Aorta (tissue), 5 donors: ENCODE measurements around the gene SLF1. TPM values are rescaled to one million over a fixed set of nuclear protein-coding genes. Genes with fewer than 3 reads are reported as not detected.

Experiments
- ATAC-seq: fragments of 200-7000 bp; cut with Tn5 transposase; one replicate; pipeline ENCODE4 v1.9.1; 2022; ENCODE audit warnings: moderate library complexity; ENCODE audit not compliant: low FRiP score
- DNase-seq, 2 donors: peaks; one replicate each; pipeline ENCODE4 v3.0.0-alpha.2; 2020
- H3K27ac ChIP-seq, 2 donors: one replicate each; pipeline ENCODE4 v1.5.1; 2013; ENCODE audit warnings: low read length in 2 of 2, mild to moderate bottlenecking in 2 of 2, moderate library complexity in 2 of 2, control low read depth in 1 of 2, inconsistent platforms in 1 of 2, low read depth in 1 of 2
- H3K27me3 ChIP-seq, 2 donors: one replicate each; pipeline ENCODE4 v1.6.1; 2013; ENCODE audit warnings: control low read depth in 1 of 2, low read length in 1 of 2, mild to moderate bottlenecking in 1 of 2, moderate library complexity in 1 of 2; ENCODE audit not compliant: insufficient read depth in 2 of 2, control insufficient read depth in 1 of 2
- H3K36me3 ChIP-seq, 2 donors: one replicate each; pipeline ENCODE4 v1.6.1; 2013; ENCODE audit warnings: control low read depth in 1 of 2, low read length in 1 of 2, mild to moderate bottlenecking in 1 of 2; ENCODE audit not compliant: insufficient read depth in 2 of 2, control insufficient read depth in 1 of 2
- H3K4me1 ChIP-seq, 2 donors: one replicate each; pipeline ENCODE4 v1.6.1; 2013; ENCODE audit warnings: low read length in 2 of 2, control low read depth in 1 of 2, mild to moderate bottlenecking in 1 of 2, moderate library complexity in 1 of 2; ENCODE audit not compliant: insufficient read depth in 2 of 2, control insufficient read depth in 1 of 2
- H3K4me3 ChIP-seq, 2 donors: one replicate each; pipeline ENCODE4 v1.5.1; 2013; ENCODE audit warnings: low read length in 2 of 2, control low read depth in 1 of 2, mild to moderate bottlenecking in 1 of 2
- H3K9me3 ChIP-seq: one replicate; pipeline ENCODE4 v1.6.1; 2013; ENCODE audit warnings: mild to moderate bottlenecking, low read length; ENCODE audit not compliant: control insufficient read depth
- WGBS, 2 donors: extraction: QIAGEN DNeasy Blood & Tissue Kit; methylation state at CpG; one replicate each; pipeline ENCODE4 v1.1.7; 2013; 5-methylcytosine and 5-hydroxymethylcytosine counted together
- intact Hi-C, 2 donors: fragments of 100-400 bp; cut with DNase I; formaldehyde crosslinking; loops; one replicate each; pipeline versions ENCODE4 v1.14.2 to v1.15.0; 2022
- polyA plus RNA-seq, 2 donors: library from polyadenylated mRNA; stranded (reverse); fragments of 200-250 nt; gene quantifications; one replicate each; pipeline ENCODE4 v1.2.3, GENCODE V29; 2013
- total RNA-seq, 2 donors: library from RNA; stranded (reverse); fragmentation: NEBNext Ultra II Directional; extraction: Animal tissue kit (Norgen Biotek cat#: 25700); gene quantifications; one replicate each; pipeline ENCODE4 v1.2.1, GENCODE V29; 2021
- donor health status: healthy with polysubstance abuse.
- donor health status: Bipolar disorder and iron deficiency.
- donor health status: DM: no; HTN: no; CAD: no.
- donor health status: DM: no; HTN: no; CAD: no.
- donor health status: DM: yes; HTN: yes; CAD: no.

Gene SLF1
- total and polyA plus RNA-seq, 4 donors: 2.1 to 6.1 (median 3.5) TPM

DNA sequence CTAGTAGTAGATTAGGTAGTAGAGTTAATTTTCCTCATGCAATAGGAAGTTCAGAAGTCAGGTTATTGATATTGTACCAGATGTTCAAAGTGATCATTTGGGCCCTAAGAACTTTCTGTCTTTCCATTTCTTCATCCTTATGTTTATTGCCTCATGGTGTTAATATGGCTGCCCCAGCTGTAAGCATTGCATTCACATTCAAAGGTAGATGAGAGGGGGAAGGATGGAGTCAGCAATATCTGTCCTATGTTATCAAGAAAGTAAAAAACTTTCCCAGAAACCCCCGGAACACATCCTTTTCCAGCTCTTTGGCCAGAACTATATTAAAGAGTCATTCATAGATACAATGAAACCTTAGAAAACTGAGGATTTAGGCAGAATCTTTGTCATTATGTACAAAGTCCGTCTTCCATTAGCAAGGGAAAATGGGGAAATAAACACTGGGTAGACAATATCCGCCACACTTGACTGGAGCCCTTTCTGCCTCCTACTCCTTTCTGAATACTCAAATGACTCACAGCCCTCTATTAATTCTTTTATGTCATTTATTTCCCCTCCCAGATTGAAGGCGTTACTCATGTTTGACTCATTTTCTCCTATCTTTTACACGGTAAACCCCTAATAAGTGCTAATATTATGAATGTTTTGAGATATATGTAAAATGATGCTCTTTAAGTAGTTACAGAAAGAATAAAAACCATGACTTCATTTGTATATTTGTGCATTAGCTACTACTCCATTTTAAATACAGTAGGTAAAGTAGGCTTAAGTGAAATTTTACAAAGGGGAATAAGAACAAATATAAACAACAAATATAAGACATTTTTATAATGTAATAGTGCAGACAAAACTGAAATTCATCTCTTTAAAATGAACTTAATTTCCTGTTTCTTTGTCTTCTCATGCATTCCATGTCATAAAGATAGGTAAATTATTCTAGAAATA, 127.6 kb downstream of the SLF1 start:
- H3K36me3 ChIP-seq: no peaks in the 10 kb centered on the region
- no peak overlapping the region for H3K4me3 ChIP-seq
- no peak overlapping the region for H3K27ac ChIP-seq
- intact Hi-C loops: no loop called here
- ATAC-seq (no peak), DNase-seq (no peak)
- no peaks in the 10 kb centered on the region for H3K4me1 ChIP-seq
- WGBS, 2 donors: 67 to 72% methylated on average over 5 of the region's 5 CpGs
- H3K27me3 ChIP-seq: no peaks in the 10 kb centered on the region
- no peaks in the 10 kb centered on the region for H3K9me3 ChIP-seq

GRCh38 chr5:94746731-94747124, 128.3 kb downstream of the SLF1 start:
- H3K4me3 ChIP-seq: no peak overlapping the region
- no peaks in the 10 kb centered on the region for H3K27me3 ChIP-seq
- DNase-seq (no peak), ATAC-seq (no peak)
- intact Hi-C loops: no loop called here
- no peak overlapping the region for H3K27ac ChIP-seq
- H3K4me1 ChIP-seq: no peaks in the 10 kb centered on the region
- 54 to 57% methylated on average over 1 of the region's 1 CpG for WGBS, 2 donors
- no peaks in the 10 kb centered on the region for H3K36me3 ChIP-seq
- H3K9me3 ChIP-seq: no peaks in the 10 kb centered on the region

Other genes with a start within 250 kb of the SLF1 start
- gene KIAA0825, start 65 bp upstream of the SLF1 start, total RNA-seq: 1 to 10 TPM; 3.7 to 4.3 TPM
- gene KIAA0825, start 65 bp upstream of the SLF1 start, polyA plus RNA-seq: under 1 TPM in 1 of 2 donors, not detected in 1; 0.54 TPM